ENCODE data around the gene SUMF1.

Gene SUMF1

DNA sequence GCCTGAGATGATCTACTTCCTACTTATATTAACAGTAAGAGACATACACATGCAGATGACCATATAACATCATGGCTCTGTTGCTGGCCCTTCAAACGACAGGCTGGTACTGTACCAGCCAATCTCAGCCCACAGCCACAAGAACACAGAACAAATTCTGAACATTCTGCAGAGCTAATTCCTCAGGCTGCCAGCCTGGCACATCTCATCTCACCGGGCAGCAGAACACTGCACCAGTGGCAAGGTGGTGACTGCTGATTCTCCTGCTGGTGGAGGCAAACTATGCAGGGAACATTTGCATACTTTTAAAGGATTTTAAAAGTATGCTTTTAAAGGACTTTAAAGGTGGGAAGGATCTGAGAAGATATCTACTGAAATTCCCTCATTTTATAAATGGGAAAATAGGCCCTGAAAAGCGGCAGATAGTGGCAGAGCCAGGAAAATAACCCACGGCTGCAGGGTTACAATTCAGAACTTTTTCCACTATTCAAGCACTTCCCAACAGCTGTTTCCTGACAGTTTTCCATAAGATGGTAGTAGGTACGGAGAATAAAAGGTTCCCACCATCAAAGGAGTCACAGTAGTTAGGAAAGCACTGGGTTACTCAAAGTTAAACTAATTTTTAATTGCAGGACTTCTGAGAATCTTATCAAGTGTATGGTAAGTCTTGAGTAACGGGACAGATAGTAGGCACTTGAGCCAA, 37.3 kb downstream of the SUMF1 start:
- DNase-seq (ENCODE audit: low read depth, low spot score): no peak
- Histone ChIP-seq H3K36me3 (ENCODE audit: control insufficient read depth, insufficient read depth, low read length) (no peaks in the 10 kb centered on the region), H3K4me3 (ENCODE audit: low read length) (no peak overlapping the region), H3K27me3 (ENCODE audit: control insufficient read depth, insufficient read depth, low read length) (no peaks in the 10 kb centered on the region), H3K4me1 (ENCODE audit: control insufficient read depth, insufficient read depth, low read length) (0 out of 2 replicates have a peak, but pooled peaks cover 2% of the 10 kb centered on the region), H3K9me3 (ENCODE audit: control insufficient read depth, insufficient read depth, low read length) (no peaks in the 10 kb centered on the region), H3K27ac (ENCODE audit: low read length) (no peak overlapping the region)
- no CpG with 5 or more reads among the region's 6 CpGs for WGBS (ENCODE audit: insufficient coverage, insufficient read length)

- Histone ChIP-seq H3K4me1 (ENCODE audit: control insufficient read depth, insufficient read depth, low read length) (0 out of 2 replicates have a peak, but pooled peaks cover 2% of the 10 kb centered on the region), H3K9me3 (ENCODE audit: control insufficient read depth, insufficient read depth, low read length) (no peaks in the 10 kb centered on the region), H3K36me3 (ENCODE audit: control insufficient read depth, insufficient read depth, low read length) (no peaks in the 10 kb centered on the region), H3K4me3 (ENCODE audit: low read length) (no peak overlapping the region), H3K27ac (ENCODE audit: low read length) (no peak overlapping the region), H3K27me3 (ENCODE audit: control insufficient read depth, insufficient read depth, low read length) (no peaks in the 10 kb centered on the region)
- no CpG with 5 or more reads among the region's 4 CpGs for WGBS (ENCODE audit: insufficient coverage, insufficient read length)
- DNase-seq (ENCODE audit: low read depth, low spot score): no peak
These were observed 40.2 kb downstream of the SUMF1 start for GRCh38 chr3:4426782-4427344.

DNA sequence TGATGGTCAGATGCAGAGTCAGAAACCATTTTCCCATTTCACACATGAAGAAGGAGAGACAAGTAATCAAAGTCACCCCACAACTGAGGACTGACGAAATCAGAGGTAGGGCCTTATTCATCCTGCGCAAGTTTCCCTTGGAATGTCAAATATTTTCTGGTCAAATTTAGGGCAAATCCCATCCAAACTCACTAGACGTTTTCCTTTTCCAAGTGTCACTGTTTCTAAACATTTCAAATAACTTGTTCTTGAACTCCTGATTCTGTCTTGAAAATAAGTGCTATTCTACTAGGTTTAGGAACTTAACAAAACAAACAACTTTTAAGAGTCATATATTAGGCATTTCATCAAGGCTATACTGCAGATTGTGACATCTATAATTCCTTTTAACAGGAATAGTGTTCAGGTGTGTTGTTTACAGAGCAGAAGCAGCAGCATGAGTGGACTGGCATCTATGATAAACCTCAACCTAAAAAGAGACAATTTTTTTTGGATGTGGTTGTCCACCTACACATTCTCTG, 40.7 kb downstream of the SUMF1 start:
- Histone ChIP-seq H3K27me3 (ENCODE audit: control insufficient read depth, insufficient read depth, low read length) (no peaks in the 10 kb centered on the region), H3K27ac (ENCODE audit: low read length) (no peak overlapping the region), H3K4me3 (ENCODE audit: low read length) (no peak overlapping the region), H3K4me1 (ENCODE audit: control insufficient read depth, insufficient read depth, low read length) (0 out of 2 replicates have a peak, but pooled peaks cover 2% of the 10 kb centered on the region), H3K36me3 (ENCODE audit: control insufficient read depth, insufficient read depth, low read length) (no peaks in the 10 kb centered on the region), H3K9me3 (ENCODE audit: control insufficient read depth, insufficient read depth, low read length) (no peaks in the 10 kb centered on the region)
- no peak for DNase-seq (ENCODE audit: low read depth, low spot score)
- WGBS (ENCODE audit: insufficient coverage, insufficient read length): no CpG with 5 or more reads among the region's 3 CpGs

DNA sequence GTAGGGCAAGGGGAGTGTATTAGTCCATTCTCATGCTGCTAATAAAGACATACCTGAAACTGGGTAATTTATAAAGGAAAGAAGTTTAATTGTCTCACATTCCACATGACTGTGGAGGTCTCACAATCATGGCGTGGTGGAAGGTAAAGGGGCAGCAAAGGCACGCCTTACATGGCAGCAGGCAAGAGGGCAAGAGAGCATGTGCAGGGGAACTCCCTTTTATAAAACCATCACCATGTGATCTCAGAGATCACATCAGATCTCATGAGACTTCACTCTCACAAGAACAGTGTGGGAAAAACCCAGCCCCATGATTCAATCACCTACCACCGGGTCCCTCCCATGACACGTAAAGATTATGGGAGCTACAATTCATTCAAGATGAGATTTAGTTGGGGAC, 41.4 kb downstream of the SUMF1 start:
- DNase-seq (ENCODE audit: low read depth, low spot score): no peak
- no peaks in the 10 kb centered on the region for H3K36me3 ChIP-seq (ENCODE audit: control insufficient read depth, insufficient read depth, low read length)
- H3K4me1 ChIP-seq (ENCODE audit: control insufficient read depth, insufficient read depth, low read length): 0 out of 2 replicates have a peak, but pooled peaks cover 2% of the 10 kb centered on the region
- no peak overlapping the region for H3K27ac ChIP-seq (ENCODE audit: low read length)
- H3K9me3 ChIP-seq (ENCODE audit: control insufficient read depth, insufficient read depth, low read length): no peaks in the 10 kb centered on the region
- no peaks in the 10 kb centered on the region for H3K27me3 ChIP-seq (ENCODE audit: control insufficient read depth, insufficient read depth, low read length)
- no peak overlapping the region for H3K4me3 ChIP-seq (ENCODE audit: low read length)
- WGBS (ENCODE audit: insufficient coverage, insufficient read length): no CpG with 5 or more reads among the region's 4 CpGs

- no peak for DNase-seq (ENCODE audit: low read depth, low spot score)
- H3K27ac ChIP-seq (ENCODE audit: low read length): no peak overlapping the region
- H3K4me1 ChIP-seq (ENCODE audit: control insufficient read depth, insufficient read depth, low read length): 0 out of 2 replicates have a peak, but pooled peaks cover 2% of the 10 kb centered on the region
- no peak overlapping the region for H3K4me3 ChIP-seq (ENCODE audit: low read length)
- no peaks in the 10 kb centered on the region for H3K9me3 ChIP-seq (ENCODE audit: control insufficient read depth, insufficient read depth, low read length)
- H3K27me3 ChIP-seq (ENCODE audit: control insufficient read depth, insufficient read depth, low read length): no peaks in the 10 kb centered on the region
- H3K36me3 ChIP-seq (ENCODE audit: control insufficient read depth, insufficient read depth, low read length): no peaks in the 10 kb centered on the region
These were observed 42.0 kb downstream of the SUMF1 start for GRCh38 chr3:4425055-4425454.

DNA sequence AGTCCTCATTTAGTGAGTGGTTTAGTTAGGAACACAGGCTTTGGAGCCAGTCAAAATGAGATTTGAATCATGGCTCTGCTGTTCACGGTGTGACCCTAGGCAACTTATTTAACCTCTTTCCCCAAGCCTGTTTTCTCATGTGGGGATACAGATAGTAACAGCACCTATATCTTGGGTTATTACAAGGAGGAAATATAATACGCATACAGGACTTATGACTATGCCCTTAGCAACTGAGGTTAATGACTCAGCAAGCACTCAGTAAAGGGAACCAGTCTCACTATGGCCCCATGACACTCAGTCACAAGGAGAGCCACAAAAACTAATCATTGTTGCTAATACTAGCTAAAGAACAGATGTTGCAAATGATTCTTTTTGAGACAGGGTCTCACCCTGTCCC, 45.9 kb downstream of the SUMF1 start:
- H3K9me3 ChIP-seq (ENCODE audit: control insufficient read depth, insufficient read depth, low read length): no peaks in the 10 kb centered on the region
- H3K4me1 ChIP-seq (ENCODE audit: control insufficient read depth, insufficient read depth, low read length): no peaks in the 10 kb centered on the region
- no peak overlapping the region for H3K27ac ChIP-seq (ENCODE audit: low read length)
- no peak for DNase-seq (ENCODE audit: low read depth, low spot score)
- H3K27me3 ChIP-seq (ENCODE audit: control insufficient read depth, insufficient read depth, low read length): no peaks in the 10 kb centered on the region
- no CpG with 5 or more reads among the region's 2 CpGs for WGBS (ENCODE audit: insufficient coverage, insufficient read length)
- no peak overlapping the region for H3K4me3 ChIP-seq (ENCODE audit: low read length)
- no peaks in the 10 kb centered on the region for H3K36me3 ChIP-seq (ENCODE audit: control insufficient read depth, insufficient read depth, low read length)

DNA sequence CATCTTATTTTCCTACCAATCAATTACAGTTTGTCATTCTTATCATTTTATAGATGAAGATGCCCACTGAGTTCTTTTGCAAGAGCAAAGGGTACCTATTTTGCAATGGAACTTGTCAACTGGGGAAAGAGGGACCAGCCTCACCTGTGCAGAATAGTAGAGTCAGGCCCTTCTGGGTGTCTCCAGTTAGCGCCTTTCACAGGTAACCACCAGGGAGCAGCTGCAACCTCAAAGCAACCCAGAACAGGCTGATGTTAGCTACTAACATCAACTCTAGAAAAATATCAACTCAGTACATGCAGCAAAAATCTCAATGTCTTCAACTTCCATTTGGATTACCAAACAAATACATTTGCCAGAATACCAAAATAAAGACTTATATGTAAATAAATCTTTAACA, 47.1 kb downstream of the SUMF1 start:
- H3K36me3 ChIP-seq (ENCODE audit: control insufficient read depth, insufficient read depth, low read length): no peaks in the 10 kb centered on the region
- no CpG with 5 or more reads among the region's 1 CpG for WGBS (ENCODE audit: insufficient coverage, insufficient read length)
- no peaks in the 10 kb centered on the region for H3K4me1 ChIP-seq (ENCODE audit: control insufficient read depth, insufficient read depth, low read length)
- no peak overlapping the region for H3K27ac ChIP-seq (ENCODE audit: low read length)
- H3K4me3 ChIP-seq (ENCODE audit: low read length): no peak overlapping the region
- no peaks in the 10 kb centered on the region for H3K9me3 ChIP-seq (ENCODE audit: control insufficient read depth, insufficient read depth, low read length)
- no peak for DNase-seq (ENCODE audit: low read depth, low spot score)
- H3K27me3 ChIP-seq (ENCODE audit: control insufficient read depth, insufficient read depth, low read length): no peaks in the 10 kb centered on the region

GRCh38 chr3:4419386-4419785, 47.7 kb downstream of the SUMF1 start:
- H3K36me3 ChIP-seq (ENCODE audit: control insufficient read depth, insufficient read depth, low read length): no peaks in the 10 kb centered on the region
- H3K4me1 ChIP-seq (ENCODE audit: control insufficient read depth, insufficient read depth, low read length): no peaks in the 10 kb centered on the region
- no peaks in the 10 kb centered on the region for H3K9me3 ChIP-seq (ENCODE audit: control insufficient read depth, insufficient read depth, low read length)
- no CpG with 5 or more reads among the region's 3 CpGs for WGBS (ENCODE audit: insufficient coverage, insufficient read length)
- H3K27ac ChIP-seq (ENCODE audit: low read length): no peak overlapping the region
- no peak for DNase-seq (ENCODE audit: low read depth, low spot score)
- H3K4me3 ChIP-seq (ENCODE audit: low read length): no peak overlapping the region
- no peaks in the 10 kb centered on the region for H3K27me3 ChIP-seq (ENCODE audit: control insufficient read depth, insufficient read depth, low read length)

GRCh38 chr3:4418156-4418555, 48.9 kb downstream of the SUMF1 start:
- Histone ChIP-seq H3K27me3 (ENCODE audit: control insufficient read depth, insufficient read depth, low read length) (no peaks in the 10 kb centered on the region), H3K36me3 (ENCODE audit: control insufficient read depth, insufficient read depth, low read length) (no peaks in the 10 kb centered on the region), H3K9me3 (ENCODE audit: control insufficient read depth, insufficient read depth, low read length) (no peaks in the 10 kb centered on the region), H3K27ac (ENCODE audit: low read length) (no peak overlapping the region), H3K4me1 (ENCODE audit: control insufficient read depth, insufficient read depth, low read length) (no peaks in the 10 kb centered on the region), H3K4me3 (ENCODE audit: low read length) (no peak overlapping the region)
- no peak for DNase-seq (ENCODE audit: low read depth, low spot score)
- WGBS (ENCODE audit: insufficient coverage, insufficient read length): no CpG with 5 or more reads among the region's 4 CpGs

GRCh38 chr3:4417449-4417848, 49.6 kb downstream of the SUMF1 start:
- Histone ChIP-seq H3K4me3 (ENCODE audit: low read length) (no peak overlapping the region), H3K27ac (ENCODE audit: low read length) (no peak overlapping the region), H3K27me3 (ENCODE audit: control insufficient read depth, insufficient read depth, low read length) (no peaks in the 10 kb centered on the region), H3K36me3 (ENCODE audit: control insufficient read depth, insufficient read depth, low read length) (no peaks in the 10 kb centered on the region), H3K4me1 (ENCODE audit: control insufficient read depth, insufficient read depth, low read length) (no peaks in the 10 kb centered on the region), H3K9me3 (ENCODE audit: control insufficient read depth, insufficient read depth, low read length) (no peaks in the 10 kb centered on the region)
- no CpG with 5 or more reads among the region's 1 CpG for WGBS (ENCODE audit: insufficient coverage, insufficient read length)
- no peak for DNase-seq (ENCODE audit: low read depth, low spot score)

GRCh38 chr3:4416961-4417360, 50.1 kb downstream of the SUMF1 start:
- no peaks in the 10 kb centered on the region for H3K4me1 ChIP-seq (ENCODE audit: control insufficient read depth, insufficient read depth, low read length)
- H3K27ac ChIP-seq (ENCODE audit: low read length): no peak overlapping the region
- no peak overlapping the region for H3K4me3 ChIP-seq (ENCODE audit: low read length)
- no peaks in the 10 kb centered on the region for H3K27me3 ChIP-seq (ENCODE audit: control insufficient read depth, insufficient read depth, low read length)
- H3K9me3 ChIP-seq (ENCODE audit: control insufficient read depth, insufficient read depth, low read length): no peaks in the 10 kb centered on the region
- no peak for DNase-seq (ENCODE audit: low read depth, low spot score)
- no peaks in the 10 kb centered on the region for H3K36me3 ChIP-seq (ENCODE audit: control insufficient read depth, insufficient read depth, low read length)
- WGBS (ENCODE audit: insufficient coverage, insufficient read length): no CpG with 5 or more reads among the region's 6 CpGs
